Left lung (tissue), 10 donors: Measurements from ENCODE around the gene PRTN3. TPM values are rescaled to one million over a fixed set of nuclear protein-coding genes. Genes with fewer than 3 reads are reported as not detected.
"Not testable (repeated sequence)": the region's sequence is repeated elsewhere in the genome, so short reads cannot be mapped to it uniquely, and the experiment has no call there.

ENCODE experiments used
- ATAC-seq: fragments of 200-7000 bp; cut with Tn5 transposase; one replicate; pipeline ENCODE4 v1.9.1; 2020; ENCODE audit warnings: moderate library complexity
- DNase-seq, 4 donors: peaks; one replicate each; pipeline ENCODE4 v3.0.0-alpha.2; 2013 to 2020
- H3K27ac ChIP-seq, 2 donors: fragments of 200-600 bp; sonication (generic) in 1 of 2; one replicate each; pipeline versions ENCODE4 v1.5.0 to v1.8.0; 2020 to 2021
- H3K27me3 ChIP-seq, 2 donors: fragments of 200-600 bp; sonication (generic) in 1 of 2; one replicate each; pipeline versions ENCODE4 v1.5.0 to v1.8.0; 2020 to 2021
- H3K36me3 ChIP-seq, 2 donors: fragments of 200-600 bp; sonication (generic) in 1 of 2; one replicate each; pipeline versions ENCODE4 v1.5.0 to v1.8.0; 2020 to 2021
- H3K4me1 ChIP-seq, 2 donors: fragments of 200-600 bp; one replicate each; pipeline ENCODE4 v1.8.0; 2021
- H3K4me3 ChIP-seq, 2 donors: fragments of 200-600 bp; sonication (generic) in 1 of 2; one replicate each; pipeline versions ENCODE4 v1.5.0 to v1.8.0; 2020 to 2021; ENCODE audit warnings: mild to moderate bottlenecking in 1 of 2
- H3K9me3 ChIP-seq, 2 donors: fragments of 200-600 bp; sonication (generic) in 1 of 2; one replicate each; pipeline versions ENCODE4 v1.5.0 to v1.8.0; 2020 to 2021
- CTCF ChIP-seq, 2 donors: fragments of 200-600 bp; sonication (generic) in 1 of 2; IDR thresholded peaks; one replicate each; pipeline versions ENCODE4 v1.5.0 to v1.8.0; 2021; ENCODE audit warnings: antibody characterized with exemption in 2 of 2
- intact Hi-C, 2 donors: fragments of 100-400 bp; cut with DNase I; formaldehyde crosslinking; loops; one replicate each; pipeline versions ENCODE4 v1.11.2 to v1.14.2; 2022
- polyA plus RNA-seq, 6 donors: library from polyadenylated mRNA; unstranded; fragments of 120-200 nt; gene quantifications; one replicate each; pipeline ENCODE4 v1.2.1, GENCODE V29; 2013; ENCODE audit not compliant: insufficient read length in 6 of 6
- total RNA-seq, 2 donors: library from RNA; stranded (reverse); fragmentation: NEBNext Ultra II Directional; extraction: Animal tissue kit (Norgen Biotek cat#: 25700); gene quantifications; one replicate each; pipeline ENCODE4 v1.2.1, GENCODE V29; 2021
- donor health status: DM: no; HTN: yes; CAD: no.
- donor health status: DM: no; HTN: no; CAD: no.

PRTN3 gene
- total and polyA plus RNA-seq, 8 donors: 0.55 to 3.8 (median 2.4) TPM

GRCh38 chr19:876780-877314 is 36.0 kb downstream of the PRTN3 start:
- ATAC-seq: no peak
- Histone ChIP-seq H3K9me3 (no peaks in the 10 kb centered on the region), H3K36me3 (peaks cover 0 to 64% of the 10 kb centered on the region in 2 donors), H3K27me3 (no peaks in the 10 kb centered on the region), H3K4me1 (peaks cover 0 to 9% of the 10 kb centered on the region in 2 donors), H3K27ac (no peak overlapping the region), H3K4me3 (no peak overlapping the region)
- DNase-seq: no peak
- TF ChIP-seq CTCF (IDR thresholded peaks at IDR 0.05): no peak
- intact Hi-C loops: no loop called here

GRCh38 chr19:877992-878660 is 37.3 kb downstream of the PRTN3 start:
- ATAC-seq: not testable (repeated sequence)
- H3K36me3 ChIP-seq: peaks cover 0 to 76% of the 10 kb centered on the region in 2 donors

GRCh38 chr19:878751-879561 is 38.2 kb downstream of the PRTN3 start:
- H3K4me1 ChIP-seq, H3K9me3 ChIP-seq, H3K27ac ChIP-seq, ATAC-seq, intact Hi-C loops, DNase-seq, H3K27me3 ChIP-seq, H3K4me3 ChIP-seq: not testable (repeated sequence)
- peaks cover 0 to 76% of the 10 kb centered on the region in 2 donors for H3K36me3 ChIP-seq

More at GRCh38 chr19:877992-878660, 37.3 kb downstream of the PRTN3 start:
- H3K27ac ChIP-seq, DNase-seq, H3K27me3 ChIP-seq, H3K9me3 ChIP-seq, H3K4me1 ChIP-seq, intact Hi-C loops, H3K4me3 ChIP-seq: not testable (repeated sequence)

- H3K36me3 ChIP-seq: peaks cover 0 to 76% of the 10 kb centered on the region in 2 donors
These were observed 39.1 kb downstream of the PRTN3 start for GRCh38 chr19:879711-880438.

GRCh38 chr19:881385-882071 is 40.7 kb downstream of the PRTN3 start:
- no peak for ATAC-seq
- peaks cover 0 to 76% of the 10 kb centered on the region in 2 donors for H3K36me3 ChIP-seq
- H3K4me1 ChIP-seq: no peaks in the 10 kb centered on the region
- no peak overlapping the region for H3K27ac ChIP-seq
- no peaks in the 10 kb centered on the region for H3K27me3 ChIP-seq
- H3K4me3 ChIP-seq: no peak overlapping the region
- no peaks in the 10 kb centered on the region for H3K9me3 ChIP-seq
- intact Hi-C loops: no loop called here
- no peak for TF ChIP-seq CTCF (IDR thresholded peaks at IDR 0.05)
- DNase-seq: no peak

More at GRCh38 chr19:879711-880438, 39.1 kb downstream of the PRTN3 start:
- DNase-seq: no peak
- H3K9me3 ChIP-seq: no peaks in the 10 kb centered on the region
- H3K27me3 ChIP-seq: no peaks in the 10 kb centered on the region
- H3K27ac ChIP-seq: no peak overlapping the region
- intact Hi-C loops: no loop called here
- no peak overlapping the region for H3K4me3 ChIP-seq
- ATAC-seq: no peak
- TF ChIP-seq CTCF (IDR thresholded peaks at IDR 0.05): no peak
- H3K4me1 ChIP-seq: no peaks in the 10 kb centered on the region
